ENCODE results near the gene B4GALT2.

B4GALT2 gene

GRCh38 chr1:43981135-43981491 lies 2.1 kb downstream of the B4GALT2 start:
- H3K9me3 Mint-ChIP-seq, result no peaks in the 10 kb centered on the region
- no peak overlapping the region for H3K27ac Mint-ChIP-seq
- peaks cover 25% of the 10 kb centered on the region for H3K4me1 Mint-ChIP-seq (ENCODE audit: low read depth)
- DNase-seq (ENCODE audit: low spot score), result no peak
- H3K4me3 Mint-ChIP-seq, result no peak overlapping the region
- peaks cover 29% of the 10 kb centered on the region for H3K36me3 Mint-ChIP-seq (ENCODE audit: low read depth)
- H3K27me3 Mint-ChIP-seq (ENCODE audit: low read depth), result no peaks in the 10 kb centered on the region

GRCh38 chr1:43981636-43982035 lies 2.6 kb downstream of the B4GALT2 start:
- no peak overlapping the region for H3K4me3 Mint-ChIP-seq
- no peak overlapping the region for H3K27ac Mint-ChIP-seq
- H3K27me3 Mint-ChIP-seq (ENCODE audit: low read depth), result no peaks in the 10 kb centered on the region
- H3K9me3 Mint-ChIP-seq, result no peaks in the 10 kb centered on the region
- H3K36me3 Mint-ChIP-seq (ENCODE audit: low read depth), result peaks cover 24% of the 10 kb centered on the region
- peaks cover 21% of the 10 kb centered on the region for H3K4me1 Mint-ChIP-seq (ENCODE audit: low read depth)
- no peak for DNase-seq (ENCODE audit: low spot score)

- Mint-ChIP-seq H3K4me1 (ENCODE audit: low read depth) (peaks cover 20% of the 10 kb centered on the region), H3K4me3 (no peak overlapping the region), H3K9me3 (no peaks in the 10 kb centered on the region), H3K36me3 (ENCODE audit: low read depth) (peaks cover 18% of the 10 kb centered on the region), H3K27me3 (ENCODE audit: low read depth) (no peaks in the 10 kb centered on the region), H3K27ac (no peak overlapping the region)
- DNase-seq (ENCODE audit: low spot score), result no peak
These were observed 3.2 kb downstream of the B4GALT2 start for GRCh38 chr1:43982241-43982640.

- no peak for DNase-seq (ENCODE audit: low spot score)
- peaks cover 13% of the 10 kb centered on the region for H3K36me3 Mint-ChIP-seq (ENCODE audit: low read depth)
- no peak overlapping the region for H3K4me3 Mint-ChIP-seq
- peaks cover 14% of the 10 kb centered on the region for H3K4me1 Mint-ChIP-seq (ENCODE audit: low read depth)
- H3K9me3 Mint-ChIP-seq, result no peaks in the 10 kb centered on the region
- no peak overlapping the region for H3K27ac Mint-ChIP-seq
- no peaks in the 10 kb centered on the region for H3K27me3 Mint-ChIP-seq (ENCODE audit: low read depth)
These were observed 3.8 kb downstream of the B4GALT2 start for GRCh38 chr1:43982808-43983207.

- Mint-ChIP-seq H3K27me3 (ENCODE audit: low read depth) (no peaks in the 10 kb centered on the region), H3K27ac (no peak overlapping the region), H3K4me3 (no peak overlapping the region), H3K9me3 (no peaks in the 10 kb centered on the region), H3K4me1 (ENCODE audit: low read depth) (peaks cover 13% of the 10 kb centered on the region), H3K36me3 (ENCODE audit: low read depth) (peaks cover 8% of the 10 kb centered on the region)
- DNase-seq (ENCODE audit: low spot score), result no peak
These were observed 4.4 kb downstream of the B4GALT2 start for GRCh38 chr1:43983253-43983899.

- Mint-ChIP-seq H3K27ac (no peak overlapping the region), H3K27me3 (ENCODE audit: low read depth) (no peaks in the 10 kb centered on the region), H3K36me3 (ENCODE audit: low read depth) (peaks cover 4% of the 10 kb centered on the region), H3K9me3 (no peaks in the 10 kb centered on the region), H3K4me1 (ENCODE audit: low read depth) (peaks cover 10% of the 10 kb centered on the region), H3K4me3 (no peak overlapping the region)
- DNase-seq (ENCODE audit: low spot score), result no peak
These were observed 5.8 kb downstream of the B4GALT2 start for GRCh38 chr1:43984855-43985254.

GRCh38 chr1:43985984-43986595 lies 7.1 kb downstream of the B4GALT2 start:
- Mint-ChIP-seq H3K4me3 (no peak overlapping the region), H3K4me1 (ENCODE audit: low read depth) (peaks cover 4% of the 10 kb centered on the region), H3K9me3 (no peaks in the 10 kb centered on the region), H3K27me3 (ENCODE audit: low read depth) (no peaks in the 10 kb centered on the region), H3K36me3 (ENCODE audit: low read depth) (peaks cover 3% of the 10 kb centered on the region), H3K27ac (no peak overlapping the region)
- no peak for DNase-seq (ENCODE audit: low spot score)

GRCh38 chr1:43986712-43987111 lies 7.7 kb downstream of the B4GALT2 start:
- Mint-ChIP-seq H3K9me3 (no peaks in the 10 kb centered on the region), H3K4me1 (ENCODE audit: low read depth) (peaks cover 7% of the 10 kb centered on the region), H3K4me3 (no peak overlapping the region), H3K36me3 (ENCODE audit: low read depth) (peaks cover 3% of the 10 kb centered on the region), H3K27me3 (ENCODE audit: low read depth) (no peaks in the 10 kb centered on the region), H3K27ac (no peak overlapping the region)
- DNase-seq (ENCODE audit: low spot score), result no peak

- Mint-ChIP-seq H3K9me3 (no peaks in the 10 kb centered on the region), H3K4me1 (ENCODE audit: low read depth) (peaks cover 11% of the 10 kb centered on the region), H3K27me3 (ENCODE audit: low read depth) (no peaks in the 10 kb centered on the region), H3K36me3 (ENCODE audit: low read depth) (peaks cover 3% of the 10 kb centered on the region), H3K4me3 (no peak overlapping the region), H3K27ac (no peak overlapping the region)
- no peak for DNase-seq (ENCODE audit: low spot score)
These were observed 8.3 kb downstream of the B4GALT2 start for GRCh38 chr1:43987159-43987902.

- H3K27ac Mint-ChIP-seq, result no peak overlapping the region
- no peaks in the 10 kb centered on the region for H3K36me3 Mint-ChIP-seq (ENCODE audit: low read depth)
- no peaks in the 10 kb centered on the region for H3K9me3 Mint-ChIP-seq
- H3K27me3 Mint-ChIP-seq (ENCODE audit: low read depth), result no peaks in the 10 kb centered on the region
- H3K4me1 Mint-ChIP-seq (ENCODE audit: low read depth), result peaks cover 16% of the 10 kb centered on the region
- peak overlapping the region; percentile 94 for H3K4me3 Mint-ChIP-seq
- DNase-seq (ENCODE audit: low spot score), result no peak
These were observed 11.5 kb downstream of the B4GALT2 start for GRCh38 chr1:43990271-43991199.

GRCh38 chr1:43991200-43991475 lies 12.1 kb downstream of the B4GALT2 start:
- peak overlapping the region; percentile 94 for H3K4me3 Mint-ChIP-seq
- peaks cover 16% of the 10 kb centered on the region for H3K4me1 Mint-ChIP-seq (ENCODE audit: low read depth)
- H3K27ac Mint-ChIP-seq, result no peak overlapping the region
- no peaks in the 10 kb centered on the region for H3K9me3 Mint-ChIP-seq
- H3K36me3 Mint-ChIP-seq (ENCODE audit: low read depth), result no peaks in the 10 kb centered on the region
- DNase-seq (ENCODE audit: low spot score), result no peak
- no peaks in the 10 kb centered on the region for H3K27me3 Mint-ChIP-seq (ENCODE audit: low read depth)

GRCh38 chr1:43991476-43992231 lies 12.6 kb downstream of the B4GALT2 start, which contains the start of gene CCDC24:
Gene CCDC24 (plus strand): TSS chr1:43991599. CDS start chr1:43991879, 280 bp downstream.
- Mint-ChIP-seq H3K27ac (peak within 1 kb of the TSS; percentile 75), H3K36me3 (ENCODE audit: low read depth) (no peaks in the 10 kb centered on the region), H3K4me3 (peak within 1 kb of the TSS; percentile 94), H3K27me3 (ENCODE audit: low read depth) (no peaks in the 10 kb centered on the region), H3K4me1 (ENCODE audit: low read depth) (peaks cover 16% of the 10 kb centered on the region), H3K9me3 (no peaks in the 10 kb centered on the region)
- peak; percentile 76 for DNase-seq (ENCODE audit: low spot score)

- H3K27ac Mint-ChIP-seq, result peak overlapping the region; percentile 75
- H3K36me3 Mint-ChIP-seq (ENCODE audit: low read depth), result no peaks in the 10 kb centered on the region
- peak overlapping the region; percentile 94 for H3K4me3 Mint-ChIP-seq
- H3K4me1 Mint-ChIP-seq (ENCODE audit: low read depth), result peaks cover 16% of the 10 kb centered on the region
- no peaks in the 10 kb centered on the region for H3K27me3 Mint-ChIP-seq (ENCODE audit: low read depth)
- no peak for DNase-seq (ENCODE audit: low spot score)
- H3K9me3 Mint-ChIP-seq, result no peaks in the 10 kb centered on the region
These were observed 13.4 kb downstream of the B4GALT2 start for GRCh38 chr1:43992232-43992995.

Data from T-helper 2 cell treated with Interferon-gamma antibody and Interleukin-4, amounts not matched to agents 5 μg/mL and 100 μg/mL, for 36 hours (primary cell).